NK-92 (cell line): Measurements from ENCODE around the gene AURKAIP1.

Source experiments
- DNase-seq: peaks from one replicate; lab custom pipeline; 2025; ENCODE audit not compliant: unreplicated experiment; lab: John Stamatoyannopoulos, UW

AURKAIP1 gene

DNA sequence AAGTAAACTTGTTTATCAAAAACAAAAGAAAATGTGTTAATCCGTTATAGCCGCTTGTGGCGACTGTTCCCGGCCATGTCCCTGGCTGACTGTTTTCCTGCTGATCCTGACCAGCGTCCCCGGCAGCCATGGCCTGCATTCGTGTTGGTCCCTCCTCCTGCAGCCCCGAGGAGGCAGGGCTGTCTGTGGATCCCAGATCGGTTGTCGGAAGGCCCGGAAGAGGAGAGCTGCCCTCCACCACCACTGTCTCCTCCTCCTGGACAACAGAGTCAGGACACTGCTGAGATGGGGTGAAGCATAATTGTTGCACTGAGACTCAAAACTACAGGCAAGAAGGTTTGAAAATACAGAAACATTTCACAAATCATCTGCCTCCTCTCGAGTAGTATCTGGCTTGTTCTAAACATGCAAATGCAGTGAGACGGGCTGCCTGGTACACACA is 13.0 kb downstream of the AURKAIP1 start:
- no peak for DNase-seq

DNA sequence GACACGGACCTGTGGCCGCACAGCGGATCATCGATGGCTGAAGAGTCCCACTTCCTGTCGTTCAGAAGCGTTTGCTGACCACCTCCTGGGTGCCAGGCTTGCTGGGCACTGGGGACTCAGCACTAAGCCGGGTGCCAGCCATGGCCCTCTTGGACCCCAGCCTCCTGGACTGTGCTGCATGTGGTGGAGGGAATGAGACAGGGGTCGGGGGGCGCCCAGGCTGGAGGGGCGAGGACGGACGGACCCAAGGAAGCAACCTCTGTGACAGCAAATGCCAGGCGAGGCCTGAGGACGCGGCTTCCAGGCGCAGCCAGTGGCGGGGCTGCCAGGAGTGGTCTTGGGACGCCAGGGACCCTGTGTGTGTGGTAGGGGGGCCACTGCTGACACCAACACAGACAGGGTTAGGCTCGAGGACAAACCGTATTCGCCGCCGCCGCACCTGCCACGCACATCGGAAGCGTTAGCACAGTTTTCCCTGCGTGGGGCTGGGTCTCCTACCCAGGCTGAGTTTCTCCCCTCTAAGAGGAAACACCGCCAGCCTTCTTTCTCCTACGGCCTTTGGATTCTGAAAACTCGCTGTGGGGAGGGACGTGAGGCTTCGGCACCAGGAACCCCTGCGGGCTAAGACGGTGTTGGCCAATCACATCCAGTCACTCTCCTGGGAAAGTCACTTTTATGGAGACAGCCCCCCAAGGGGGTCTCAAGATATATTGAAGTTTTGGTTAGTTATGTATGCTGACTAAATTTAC is 13.6 kb downstream of the AURKAIP1 start:
- no peak for DNase-seq

DNA sequence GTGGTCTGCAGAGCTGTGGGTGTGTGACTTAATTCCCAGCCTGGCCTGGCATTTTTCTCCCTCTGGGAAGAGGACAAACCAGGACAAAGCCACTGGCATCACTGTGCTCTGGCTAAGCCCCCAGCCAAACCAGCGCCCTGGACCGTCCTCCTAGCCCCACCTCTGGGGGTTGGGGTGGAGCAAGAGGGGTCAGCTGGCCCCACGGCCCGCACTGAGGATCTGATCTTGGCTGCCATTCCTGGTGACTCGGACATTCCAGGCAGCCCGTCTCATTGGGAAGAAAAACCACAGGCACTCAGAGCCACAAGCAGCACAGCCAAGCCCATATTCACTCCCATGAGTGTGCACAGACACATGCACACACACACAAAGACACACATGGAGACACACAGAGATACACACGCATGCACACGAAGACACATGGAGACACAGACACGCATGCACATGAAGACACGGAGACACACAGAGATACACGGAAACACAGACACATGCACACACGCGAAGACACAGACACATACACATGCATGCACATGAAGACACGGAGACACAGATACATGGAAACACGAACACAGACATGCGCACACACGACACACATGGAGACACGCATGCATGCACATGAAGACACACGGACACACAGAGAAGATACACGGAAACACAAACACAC is 14.4 kb downstream of the AURKAIP1 start:
- DNase-seq: no peak

DNA sequence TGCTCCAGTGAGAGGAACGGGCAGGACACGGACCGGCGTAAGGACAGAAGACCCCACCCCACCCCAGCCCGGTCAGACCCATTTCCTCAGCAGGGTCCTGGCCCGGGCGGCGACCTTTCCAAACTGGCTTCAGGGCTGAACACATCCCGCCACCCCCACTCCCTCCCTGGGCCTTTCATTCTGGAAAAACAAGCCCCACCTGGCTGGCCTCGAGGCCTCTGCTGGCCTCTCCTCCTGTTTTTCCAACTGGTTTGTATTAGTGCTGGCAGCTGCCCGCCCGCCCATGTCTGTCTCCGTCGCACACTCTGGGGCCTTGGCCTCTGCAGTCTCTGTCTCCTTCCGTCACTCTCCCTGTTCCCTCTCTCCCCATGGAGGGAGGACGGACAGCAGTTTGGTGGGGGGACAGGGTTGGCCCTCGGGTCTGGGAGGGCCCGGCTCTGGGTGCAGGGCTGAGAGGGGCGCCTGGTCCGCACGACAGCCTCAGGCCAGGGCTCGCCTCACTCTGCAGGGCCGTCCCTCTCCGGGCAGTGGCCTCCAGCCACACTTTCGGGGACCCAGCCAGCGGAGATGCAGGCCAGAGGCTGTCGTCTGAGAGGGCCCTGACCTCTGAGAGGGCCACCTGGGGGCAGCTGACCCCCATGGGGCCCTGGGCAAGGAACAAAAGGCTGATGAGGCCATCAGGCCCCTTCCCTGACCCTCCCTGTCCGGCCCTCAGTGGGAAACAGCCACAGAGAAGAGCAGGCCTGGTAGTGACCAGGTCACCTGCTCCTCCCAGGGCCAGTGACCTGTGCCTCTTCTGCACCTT is 15.1 kb downstream of the AURKAIP1 start:
- no peak for DNase-seq

DNA sequence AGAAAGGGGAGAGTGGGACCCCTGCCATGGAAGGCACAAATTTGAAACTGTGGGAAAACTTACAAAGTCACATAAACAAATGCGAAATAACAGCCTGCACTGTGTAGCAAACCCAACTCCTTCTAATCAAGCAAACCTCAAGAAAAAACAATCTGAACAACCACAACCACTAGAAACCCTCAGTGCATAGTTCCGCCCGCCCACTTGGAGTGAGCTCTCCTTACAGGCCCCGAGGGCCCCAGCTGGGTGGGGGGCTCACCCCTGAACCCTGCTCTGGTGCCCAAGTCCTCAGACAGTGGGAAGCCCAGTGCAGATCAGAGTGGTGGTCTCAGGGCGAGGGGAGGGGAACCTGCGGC is 15.7 kb downstream of the AURKAIP1 start:
- DNase-seq: no peak

DNA sequence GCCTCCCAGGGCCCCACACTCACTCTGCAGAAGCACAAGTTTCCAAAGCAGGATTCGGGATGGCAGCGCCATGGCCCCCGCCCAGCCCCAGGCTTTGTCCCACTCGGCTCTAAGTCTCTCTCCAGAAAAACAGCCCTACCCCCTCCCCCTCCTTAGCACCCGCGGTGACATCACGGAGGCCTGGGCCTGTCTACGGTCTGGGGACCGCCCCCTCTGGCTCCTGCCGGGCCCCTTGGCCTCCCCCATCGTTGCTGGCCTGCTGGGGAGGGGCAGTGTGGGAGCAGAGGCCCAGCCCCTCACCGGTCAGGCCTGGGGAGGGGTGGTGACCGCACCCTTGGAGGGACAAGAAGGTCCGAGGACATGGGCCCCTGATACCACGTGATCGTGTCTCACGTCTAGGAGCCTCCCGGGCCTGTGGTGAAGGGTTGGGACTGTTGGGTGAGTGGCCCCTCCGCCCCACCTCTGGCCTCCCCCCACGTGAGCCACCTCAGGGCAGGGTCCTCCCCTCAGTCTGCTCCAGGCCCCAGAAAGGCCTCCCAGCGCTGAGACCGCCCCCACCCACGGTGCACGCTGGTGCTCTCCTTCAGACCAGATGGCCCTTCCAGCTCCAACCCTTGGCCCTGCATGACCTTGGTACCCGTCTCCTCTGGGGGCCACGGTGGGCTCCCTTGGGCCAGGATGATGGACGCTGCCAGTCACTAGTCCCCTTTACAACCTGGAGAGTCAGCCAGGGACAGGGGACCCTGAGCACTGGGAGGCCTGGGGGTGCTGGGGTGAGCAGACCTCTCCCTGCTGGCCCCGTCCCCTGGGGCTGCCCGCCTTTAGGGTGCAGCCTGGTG is 16.4 kb downstream of the AURKAIP1 start, which contains the start of gene MXRA8:
MXRA8 (minus strand) TSS at position 123 of the 839 bp plus-strand sequence; CDS start at position 72, 51 bp downstream.
- no peak for DNase-seq

DNA sequence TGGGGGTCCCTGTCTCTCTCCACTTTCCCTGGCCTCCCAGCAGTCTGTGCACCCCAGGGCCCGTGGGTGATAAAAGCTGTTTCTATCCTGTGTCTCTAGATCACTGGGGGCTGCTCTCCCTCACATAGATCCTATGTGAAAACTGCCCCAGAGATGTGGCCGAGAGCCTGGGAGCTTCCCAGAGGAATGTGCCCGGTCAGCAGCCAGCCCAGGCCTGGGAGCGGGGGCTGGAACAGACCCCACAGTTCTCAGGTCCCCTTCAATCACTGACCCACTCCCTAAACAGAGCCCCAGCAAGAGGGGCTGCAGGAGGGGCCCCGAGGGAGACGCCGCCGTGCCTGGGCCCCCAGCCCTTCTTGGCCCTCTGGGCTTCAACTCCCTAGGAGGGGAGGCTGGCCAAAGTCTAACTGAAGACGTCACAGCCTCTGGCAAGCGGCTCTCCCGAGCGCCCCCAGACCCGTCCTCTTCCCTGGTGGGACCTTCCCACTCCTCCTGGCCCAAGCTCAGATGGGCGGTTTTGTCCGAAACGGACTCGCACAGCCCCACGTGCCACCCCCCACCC is 17.1 kb downstream of the AURKAIP1 start:
- DNase-seq: no peak

DNA sequence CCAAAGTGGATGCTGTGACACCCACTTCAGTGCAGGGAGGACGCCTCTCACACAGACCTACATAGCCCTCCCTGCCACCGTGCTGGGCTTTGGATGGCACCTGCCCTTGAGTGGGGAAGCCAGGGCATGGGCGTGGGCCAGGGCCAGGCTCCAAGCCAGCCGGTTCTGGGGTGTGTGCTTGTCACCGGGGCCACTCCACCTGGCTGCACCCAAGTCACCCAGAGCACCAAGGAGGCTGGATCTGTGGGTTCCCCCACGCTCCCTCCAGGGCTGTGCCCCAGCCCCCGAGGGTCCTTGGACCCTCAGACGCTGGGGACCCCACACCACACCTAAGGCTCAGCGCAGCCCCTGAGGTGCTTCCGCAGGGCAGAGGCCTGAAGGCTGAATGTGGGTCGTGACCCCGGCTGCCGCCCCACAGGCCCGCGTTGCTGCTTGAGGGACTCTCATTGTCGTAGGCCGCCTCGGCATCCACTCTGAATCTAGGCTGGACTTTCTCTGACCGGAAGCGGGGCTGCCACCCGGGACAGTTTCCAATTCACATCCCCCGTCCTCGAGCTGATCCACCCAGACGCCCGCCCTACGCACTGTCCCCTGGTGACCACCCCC is 18.1 kb downstream of the AURKAIP1 start:
- no peak for DNase-seq

DNA sequence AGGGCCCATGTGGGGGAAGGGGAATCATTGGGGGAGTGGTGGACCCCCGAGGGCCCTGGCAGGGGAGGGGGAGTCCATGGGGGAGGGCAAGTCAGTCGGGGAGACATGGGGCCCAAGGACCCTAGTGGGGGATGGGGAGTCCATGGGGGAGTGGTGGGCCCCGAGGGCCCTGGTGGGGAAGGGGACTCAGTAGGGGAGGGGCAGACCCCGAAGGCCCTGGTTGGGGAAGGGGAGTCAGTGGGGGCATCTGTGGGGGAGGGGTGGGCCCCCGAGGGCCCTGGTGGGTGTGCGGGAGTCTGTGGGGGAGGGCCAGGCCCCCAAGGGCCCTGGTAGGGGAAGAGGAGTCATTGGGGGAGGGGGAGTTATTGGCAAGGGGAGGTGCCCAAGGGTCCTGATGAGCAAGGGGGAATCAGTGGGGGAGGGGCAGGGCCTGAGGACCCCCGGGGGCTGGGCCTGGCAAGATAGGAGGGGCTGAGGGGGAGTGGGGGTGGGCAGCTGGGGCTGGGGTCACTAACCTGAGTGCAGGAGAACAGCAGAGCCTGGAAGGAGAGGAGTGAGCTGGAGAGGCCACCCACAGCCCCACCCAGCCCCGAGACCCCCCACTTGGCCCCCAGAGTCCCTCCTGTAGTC is 18.7 kb downstream of the AURKAIP1 start:
- DNase-seq: no peak

DNA sequence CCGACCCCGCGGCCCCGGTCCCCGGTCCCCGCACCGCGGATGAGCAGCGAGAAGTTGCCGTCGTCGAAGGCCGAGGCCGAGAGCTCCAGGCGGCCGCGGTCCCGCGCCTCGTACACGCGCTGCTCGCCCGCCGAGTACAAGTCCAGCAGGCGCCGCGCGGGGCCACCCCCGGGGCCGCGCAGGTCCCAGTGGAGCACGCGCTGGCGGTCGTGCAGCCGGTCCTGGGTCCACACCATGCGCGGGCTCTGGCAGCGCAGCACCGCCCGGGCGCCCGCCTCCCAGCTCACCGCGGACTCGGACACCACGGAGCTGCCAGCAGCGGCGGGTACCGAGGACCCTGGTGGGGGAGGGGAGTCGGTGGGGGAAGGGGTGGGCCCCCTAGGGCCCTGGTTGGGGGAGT is 19.6 kb downstream of the AURKAIP1 start:
- no peak for DNase-seq

DNA sequence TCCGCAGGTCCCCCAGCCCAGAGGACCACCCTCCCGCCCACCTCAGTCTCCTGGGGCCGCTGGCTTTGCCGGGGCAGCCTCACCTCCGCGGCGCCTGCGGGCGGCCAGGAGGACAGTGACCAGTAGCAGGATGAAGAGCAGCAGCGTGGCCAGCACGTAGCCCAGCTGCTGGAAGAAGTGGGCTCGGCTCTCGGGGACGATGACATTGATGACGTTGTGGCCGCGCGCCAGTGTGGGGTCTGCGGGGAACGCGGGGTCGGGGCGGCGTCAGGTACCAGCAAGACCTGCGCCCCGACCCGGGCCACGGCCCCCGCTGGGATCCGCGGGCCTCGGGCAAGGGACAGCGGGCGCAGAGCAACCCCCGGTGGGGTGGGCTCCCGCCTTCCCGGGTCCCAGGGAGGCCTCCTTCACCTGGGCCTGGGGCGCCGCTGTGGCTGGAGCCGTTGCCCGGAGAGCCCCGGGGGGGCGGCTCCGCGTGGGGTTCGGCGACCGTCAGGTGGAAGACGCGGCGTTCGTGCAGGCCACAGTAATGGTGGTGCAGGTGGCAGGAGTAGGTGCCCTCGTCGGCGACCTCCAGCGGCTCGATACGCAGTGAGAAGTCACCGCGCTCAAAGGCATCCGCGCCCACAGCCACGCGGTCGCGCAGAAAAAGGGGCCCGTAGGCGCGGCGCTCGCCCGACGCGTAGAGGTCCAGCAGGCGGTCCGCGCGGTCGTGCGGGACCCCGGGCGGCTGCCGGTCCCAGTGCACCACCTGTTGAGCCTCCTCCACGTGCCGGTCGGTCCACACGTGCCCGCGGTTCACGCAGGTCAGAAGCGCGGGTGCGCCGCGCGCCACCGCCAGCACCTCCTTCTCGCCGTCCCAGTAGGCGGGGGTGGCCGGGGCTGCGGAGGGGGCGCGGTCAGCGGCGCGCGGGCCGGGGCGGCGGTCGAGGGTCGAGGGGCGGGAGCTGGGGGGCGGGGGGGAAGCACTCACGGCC is 20.4 kb downstream of the AURKAIP1 start:
- DNase-seq: no peak

DNA sequence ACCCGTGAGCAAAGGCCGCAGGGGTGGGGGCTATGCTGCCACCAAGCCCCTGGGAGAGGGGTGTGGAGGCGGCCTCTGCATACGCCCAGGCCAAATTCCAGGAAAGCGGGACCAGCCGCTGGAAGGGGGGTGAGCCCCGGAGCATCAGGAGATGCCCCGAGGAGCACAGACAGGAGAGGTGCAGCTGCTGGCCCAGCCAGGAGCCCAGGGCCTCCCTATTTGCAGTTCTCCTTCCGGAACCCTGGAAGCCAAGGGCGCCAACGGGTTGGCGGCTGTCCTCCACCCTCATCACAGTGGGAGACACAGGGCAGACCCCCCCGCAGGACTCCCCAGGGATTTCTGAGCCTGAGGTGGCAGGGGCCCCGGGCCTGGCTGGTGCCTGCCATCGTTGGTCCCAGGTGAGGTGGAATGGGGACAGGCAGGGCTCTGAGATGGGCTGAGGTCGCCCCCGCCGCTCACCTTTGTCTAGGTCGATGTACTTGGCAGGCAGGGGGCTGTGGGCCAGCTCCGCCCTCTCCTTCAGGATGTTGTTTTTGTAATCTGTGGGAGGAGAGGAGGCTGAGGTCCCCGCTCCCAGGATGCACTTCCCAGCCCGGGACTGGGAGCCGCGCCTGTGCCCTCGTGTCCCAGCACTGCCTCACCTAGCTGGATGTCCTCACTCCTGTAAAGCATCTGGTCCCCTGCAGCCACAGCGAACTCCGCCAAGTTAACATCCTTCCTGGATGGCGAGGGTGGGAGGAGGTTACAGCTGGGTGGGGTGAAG is 21.4 kb downstream of the AURKAIP1 start:
- no peak for DNase-seq

DNA sequence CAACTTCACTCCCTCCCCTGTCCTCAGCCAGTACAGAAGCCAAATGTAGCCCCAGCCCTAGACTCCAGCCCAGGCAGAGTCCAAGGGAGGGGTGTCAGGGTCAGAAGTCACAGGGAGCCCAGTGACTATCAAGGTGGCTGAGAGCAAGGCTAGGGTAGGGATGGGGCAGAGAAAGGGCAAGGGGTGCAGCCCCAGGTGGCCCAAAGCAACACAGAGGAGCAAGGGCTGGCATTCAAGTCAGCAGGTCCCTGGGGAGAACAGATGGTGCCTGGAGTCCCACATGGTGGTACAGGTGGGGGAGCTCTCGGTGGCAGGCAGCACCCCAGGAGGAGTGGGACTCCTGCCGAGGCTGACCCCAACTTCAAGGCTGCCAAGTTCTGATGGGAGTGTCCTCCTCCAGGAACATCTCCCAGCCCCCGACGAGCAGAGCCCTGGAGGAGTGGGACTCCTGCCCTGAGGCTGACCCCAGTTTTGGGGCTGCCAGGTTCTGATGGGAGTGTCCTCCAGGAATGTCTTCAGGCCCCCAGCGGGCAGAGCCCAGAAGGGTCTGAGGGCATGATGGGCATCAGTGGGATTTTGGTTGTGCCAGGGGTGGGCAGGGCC is 22.1 kb downstream of the AURKAIP1 start:
- no peak for DNase-seq

DNA sequence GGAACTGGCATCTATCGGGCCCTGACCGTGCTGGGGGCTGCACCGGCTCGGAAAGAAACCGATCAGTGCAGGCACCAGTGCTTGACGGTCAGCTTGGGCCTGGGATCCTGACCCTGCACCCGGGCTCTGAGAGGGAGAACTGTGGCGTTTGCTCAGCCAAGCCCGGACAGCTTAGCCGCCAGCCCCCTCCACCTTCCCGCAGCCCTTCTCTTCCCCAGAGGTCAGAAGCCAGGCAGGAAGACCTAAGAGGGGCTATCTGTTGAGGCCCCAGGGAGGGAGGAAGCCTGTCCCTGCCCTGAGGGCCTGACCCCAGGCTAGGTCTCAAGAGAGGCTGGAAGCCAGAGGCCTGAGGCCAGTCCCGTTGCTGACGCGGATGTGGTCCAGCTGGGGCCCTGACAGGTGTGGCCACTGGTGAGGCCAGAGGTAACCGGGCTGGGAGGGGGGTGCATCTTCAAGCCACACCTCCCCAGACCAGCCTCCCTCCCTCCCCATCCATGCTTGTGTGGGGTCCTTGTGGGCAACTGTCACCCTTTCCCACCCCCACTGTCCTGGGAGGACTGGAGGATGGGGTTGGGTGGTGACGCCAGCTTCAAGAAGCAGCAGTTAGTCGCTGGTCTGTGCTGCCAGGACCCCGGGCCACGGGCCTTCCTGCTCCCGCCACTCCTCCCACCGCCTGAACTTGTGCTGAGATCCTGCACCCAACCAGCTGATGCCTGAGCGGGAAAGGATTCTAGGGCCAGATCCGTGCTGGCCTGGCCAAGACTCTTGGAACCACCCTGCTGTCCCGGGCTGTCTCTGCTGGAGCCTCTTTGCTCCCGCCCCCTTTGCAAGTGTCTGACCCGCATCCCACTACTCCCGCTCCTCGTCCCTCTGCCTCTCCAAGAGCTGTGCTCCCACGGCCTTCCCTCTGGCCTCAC is 23.2 kb downstream of the AURKAIP1 start:
- DNase-seq: no peak

DNA sequence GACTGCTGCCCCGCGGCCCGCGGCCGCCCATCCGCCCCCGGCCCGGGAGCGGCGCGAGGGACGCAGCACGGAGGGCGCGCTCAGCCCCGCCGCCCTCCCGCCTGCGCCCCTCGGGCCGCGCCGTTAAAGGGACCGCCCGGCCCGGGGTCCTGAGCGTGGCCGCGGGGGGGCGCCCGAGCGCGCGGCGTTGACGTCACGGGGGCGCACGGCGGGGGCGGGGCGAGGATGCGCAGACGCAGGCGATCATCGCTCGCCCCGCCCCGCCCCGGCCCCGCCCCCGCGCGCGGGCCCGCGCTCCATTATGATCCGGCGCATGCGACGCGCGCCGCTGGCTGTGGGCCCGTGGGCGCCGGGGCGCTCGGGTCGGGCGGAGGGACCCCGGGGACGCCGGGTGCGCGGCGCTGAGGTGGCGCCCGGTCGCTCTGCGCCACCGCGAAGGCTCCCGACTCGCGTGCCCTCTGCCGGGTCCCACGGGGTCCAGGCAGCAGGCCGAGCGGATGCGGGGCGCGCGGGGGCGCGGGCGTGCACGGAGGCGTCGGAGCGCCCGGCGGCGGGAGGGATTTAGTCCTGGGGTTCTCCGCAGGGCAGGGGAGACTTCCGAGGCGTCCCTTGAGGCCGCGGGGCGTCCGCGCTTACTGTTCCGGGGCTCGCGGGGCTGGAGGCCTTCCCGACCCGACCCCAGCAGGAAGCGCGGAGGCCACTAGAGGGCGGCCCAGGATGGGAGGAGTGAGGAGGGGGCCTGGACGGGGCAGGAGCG is 25.6 kb downstream of the AURKAIP1 start, which contains the start of gene DVL1:
DVL1 (minus strand) TSS at position 163 of the 757 bp plus-strand sequence. CDS start 353 bp downstream, outside the sequence.
- DNase-seq: no peak
